SK-N-SH (cell line): ENCODE results near the gene MOB2. TPM values are rescaled to one million over a fixed set of nuclear protein-coding genes. Genes with fewer than 3 reads are reported as not detected.

Experiments
- CTCF ChIA-PET: fragments of 300-600, 350-600 bp; formaldehyde crosslinking; extraction: SDS; loops from one replicate; lab custom pipeline; 2021; lab: Yijun Ruan, JAX
- POLR2A ChIA-PET: fragments of 350-600 bp; sonication (Branson Sonifier 250); formaldehyde crosslinking; extraction: SDS; loops from one replicate; lab custom pipeline; 2020; ENCODE audit warnings: antibody characterized with exemption, inconsistent platforms; lab: Yijun Ruan, JAX
- DNase-seq: peaks from one replicate; pipeline ENCODE4 v3.0.0; 2012
- H2AFZ ChIP-seq: fragments of 200-600 bp; sonication (generic); 2 replicates; pipeline ENCODE4 v1.8.1; 2016; ENCODE audit warnings: antibody characterized with exemption, mild to moderate bottlenecking, low read depth
- H3F3A ChIP-seq: fragments of 200-600 bp; sonication (generic); replicated peaks from 2 replicates; pipeline ENCODE3; 2016; ENCODE audit warnings: antibody characterized with exemption, mild to moderate bottlenecking; ENCODE audit not compliant: insufficient read depth
- H3K27ac ChIP-seq, 2 experiments: fragments of 200-500 bp in 1 of 2; fragments of 200-600 bp in 1 of 2; sonication (Bioruptor generic) in 1 of 2; sonication (generic), shearing (Covaris generic) in 1 of 2; 2 replicates each; pipeline versions ENCODE4 v1.5.1 to v1.6.1; 2014 to 2016; ENCODE audit warnings: low read depth in 2 of 2, inconsistent platforms in 1 of 2, low read length in 1 of 2, mild to moderate bottlenecking in 1 of 2, mixed read lengths in 1 of 2
- H3K27me3 ChIP-seq: fragments of 200-600 bp; sonication (generic), shearing (Covaris generic); 2 replicates; pipeline ENCODE4 v1.6.1; 2016; ENCODE audit warnings: mixed run types; ENCODE audit not compliant: insufficient read depth
- H3K36me3 ChIP-seq, 2 experiments: fragments of 200-500 bp in 1 of 2; fragments of 200-600 bp in 1 of 2; sonication (Bioruptor generic) in 1 of 2; sonication (generic) in 1 of 2; replicated peaks in 1 of 2; 2 replicates each; pipeline versions ENCODE3 to v1.5.1; 2014 to 2016; ENCODE audit warnings: low read length in 1 of 2, mild to moderate bottlenecking in 1 of 2; ENCODE audit not compliant: insufficient read depth in 2 of 2, control insufficient read depth in 1 of 2
- H3K4me1 ChIP-seq, 2 experiments: fragments of 200-500 bp in 1 of 2; fragments of 200-600 bp in 1 of 2; sonication (Bioruptor generic) in 1 of 2; sonication (generic), shearing (Covaris generic) in 1 of 2; 2 replicates each; pipeline versions ENCODE4 v1.5.1 to v1.6.1; 2014 to 2016; ENCODE audit warnings: low read depth in 1 of 2, low read length in 1 of 2, mixed run types in 1 of 2; ENCODE audit not compliant: insufficient read depth in 2 of 2, control insufficient read depth in 1 of 2
- H3K4me2 ChIP-seq: fragments of 200-600 bp; sonication (generic), shearing (Covaris generic); 2 replicates; pipeline ENCODE4 v1.6.1; 2017; ENCODE audit warnings: mixed run types
- H3K4me3 ChIP-seq, 2 experiments: fragments of 200-500 bp in 1 of 2; fragments of 200-600 bp in 1 of 2; sonication (Bioruptor generic) in 1 of 2; sonication (generic), shearing (Covaris generic) in 1 of 2; 2 replicates each; pipeline versions ENCODE4 v1.5.1 to v1.8.1; 2014 to 2016; ENCODE audit warnings: low read depth in 2 of 2, inconsistent platforms in 1 of 2, low read length in 1 of 2, mild to moderate bottlenecking in 1 of 2, mixed read lengths in 1 of 2, moderate library complexity in 1 of 2
- H3K79me2 ChIP-seq: fragments of 200-600 bp; sonication (generic); 2 replicates; pipeline ENCODE4 v1.8.1; 2017; ENCODE audit warnings: mild to moderate bottlenecking; ENCODE audit not compliant: insufficient read depth
- H3K9ac ChIP-seq: fragments of 200-600 bp; sonication (generic); 2 replicates; pipeline ENCODE4 v1.6.1; 2017; ENCODE audit warnings: mixed run types
- H3K9me2 ChIP-seq: fragments of 200-600 bp; sonication (generic); 2 replicates; pipeline ENCODE4 v1.6.1; 2017; ENCODE audit warnings: mixed run types
- H3K9me3 ChIP-seq: fragments of 200-600 bp; sonication (generic); 2 replicates; pipeline ENCODE4 v1.6.1; 2017; ENCODE audit warnings: mixed run types, mild to moderate bottlenecking, moderate library complexity
- H4K20me1 ChIP-seq: fragments of 200-600 bp; sonication (generic); 2 replicates; pipeline ENCODE4 v1.6.1; 2017; ENCODE audit warnings: mild to moderate bottlenecking, mixed run types; ENCODE audit not compliant: insufficient read depth
- CHD2 ChIP-seq: fragments of 150-350 bp; IDR thresholded peaks from 2 replicates; pipeline ENCODE4 v1.6.1; 2018; ENCODE audit warnings: low read length; ENCODE audit not compliant: partially characterized antibody
- EZH2phosphoT487 ChIP-seq: fragments of 200-600 bp; sonication (generic); IDR thresholded peaks from 2 replicates; pipeline ENCODE4 v1.6.1; 2017; ENCODE audit warnings: low read depth, mixed run types, mild to moderate bottlenecking, antibody characterized with exemption, moderate library complexity, borderline replicate concordance
- FOSL2 ChIP-seq: IDR thresholded peaks from 2 replicates; pipeline ENCODE4 v1.4.0; 2012; ENCODE audit warnings: low read depth, mild to moderate bottlenecking, moderate library complexity, borderline replicate concordance
- FOXJ3 ChIP-seq: sonication (generic); formaldehyde crosslinking; IDR thresholded peaks from 2 replicates; pipeline ENCODE4 v1.5.1; 2020; ENCODE audit warnings: mild to moderate bottlenecking, missing genetic modification reagents
- FOXM1 ChIP-seq: IDR thresholded peaks from 2 replicates; pipeline ENCODE4 v1.4.0; 2012; ENCODE audit warnings: low read depth, mild to moderate bottlenecking
- GABPA ChIP-seq: IDR thresholded peaks from 2 replicates; pipeline ENCODE4 v1.4.0; 2012; ENCODE audit warnings: low read depth, mild to moderate bottlenecking
- MEF2A ChIP-seq: IDR thresholded peaks from 2 replicates; pipeline ENCODE4 v1.4.0; 2012; ENCODE audit warnings: low read depth, borderline replicate concordance
- MXI1 ChIP-seq: IDR thresholded peaks from 2 replicates; pipeline ENCODE4 v1.6.1; 2012; ENCODE audit warnings: mild to moderate bottlenecking, low read depth, low read length, improper control_type of control experiment
- NFIC ChIP-seq: IDR thresholded peaks from 2 replicates; pipeline ENCODE4 v1.4.0; 2012; ENCODE audit warnings: borderline replicate concordance
- REST ChIP-seq: IDR thresholded peaks from 2 replicates; pipeline ENCODE4 v1.6.1; 2012; ENCODE audit warnings: mild to moderate bottlenecking, low read depth, low read length, moderate library complexity
- RFX5 ChIP-seq: IDR thresholded peaks from 2 replicates; pipeline ENCODE4 v1.6.1; 2012; ENCODE audit warnings: mild to moderate bottlenecking, improper control_type of control experiment, low read length
- RXRA ChIP-seq: IDR thresholded peaks from 2 replicates; pipeline ENCODE4 v1.4.0; 2012; ENCODE audit warnings: low read depth, mild to moderate bottlenecking, borderline replicate concordance
- SMC3 ChIP-seq: IDR thresholded peaks from 2 replicates; pipeline ENCODE4 v1.6.1; 2012; ENCODE audit warnings: low read depth, low read length, improper control_type of control experiment
- TEAD4 ChIP-seq: IDR thresholded peaks from 2 replicates; pipeline ENCODE4 v1.4.0; 2012; ENCODE audit warnings: mild to moderate bottlenecking, borderline replicate concordance; ENCODE audit not compliant: insufficient read depth
- WGBS: methylation state at CpG from one replicate; pipeline ENCODE4 v1.1.6; 2017; ENCODE audit warnings: low lambda C conversion rate; 5-methylcytosine and 5-hydroxymethylcytosine counted together
- polyA plus RNA-seq, 3 experiments: library from polyadenylated mRNA; depleted of rRNA; stranded (reverse); fragments of >200 nt; gene quantifications; 2 replicates each; pipeline ENCODE4 v1.2.3, GENCODE V29; 2012
- TF ChIP-seq, protein P1 (sequence below): fragments of 200-600 bp; sonication (generic); IDR thresholded peaks from 2 replicates; pipeline ENCODE4 v1.6.1; 2017; ENCODE audit warnings: antibody characterized with exemption, mild to moderate bottlenecking, moderate library complexity
- TF ChIP-seq, protein P2 (sequence below): IDR thresholded peaks from 2 replicates; pipeline ENCODE4; 2012
- TF ChIP-seq, protein P3 (sequence below): fragments of 150-350 bp; IDR thresholded peaks from 2 replicates; pipeline ENCODE4 v1.6.1; 2017; ENCODE audit warnings: antibody characterized with exemption, low read length, low read depth, borderline replicate concordance

MOB2 gene
- polyA plus RNA-seq, 1 of the 3 experiments (the other 2 are of a cell fraction) = 45.8 TPM

DNA sequence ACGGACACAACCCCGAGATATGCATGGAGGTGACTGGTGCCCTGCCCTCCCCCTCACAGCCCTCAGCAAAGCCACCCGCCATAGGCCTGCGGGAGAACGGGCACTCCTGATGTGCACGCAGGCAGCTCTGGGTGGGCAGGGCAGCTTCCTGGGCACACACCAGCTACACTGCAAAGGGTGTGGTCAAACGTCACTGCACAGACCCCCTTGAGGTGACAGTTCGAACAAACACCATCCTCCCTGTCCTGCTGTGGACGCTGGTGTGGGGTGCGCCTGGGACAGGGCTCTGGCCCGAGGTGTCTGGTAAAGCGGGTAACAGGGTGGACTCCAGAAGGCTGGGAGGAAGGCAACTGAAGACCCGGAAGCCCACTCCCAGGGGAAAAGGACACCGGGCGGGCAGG is 21.9 kb upstream of the MOB2 start:
- H3K36me3 ChIP-seq = no peaks in the 10 kb centered on the region
- CTCF ChIA-PET = interaction anchor here (1.3 kb wide), 1 partner anchor 198 kb away, joined by 3 read pairs; no protein-coding TSS in a partner anchor
- no peak overlapping the region for H3K9ac ChIP-seq
- no peak overlapping the region for H3K27ac ChIP-seq
- no peak for DNase-seq
- WGBS = 74% methylated on average over 4 of the region's 15 CpGs
- no peaks in the 10 kb centered on the region for H3K9me3 ChIP-seq
- H3K79me2 ChIP-seq = peaks cover 58% of the 10 kb centered on the region; the same call in 1 of the 2 replicates
- H3K9me2 ChIP-seq = no peaks in the 10 kb centered on the region
- H3K4me3 ChIP-seq = no peak overlapping the region
- H3K27me3 ChIP-seq = no peaks in the 10 kb centered on the region
- H4K20me1 ChIP-seq = peaks cover 85% of the 10 kb centered on the region
- peaks cover 0 to 36% of the 10 kb centered on the region in 2 experiments; a peak in 1 of 4 replicates for H3K4me1 ChIP-seq
- POLR2A ChIA-PET = no interaction called here
- TF ChIP-seq FOSL2 (no peak), REST (no peak), RXRA (no peak), GABPA (no peak), EZH2phosphoT487 (no peak), FOXM1 (no peak), CHD2 (no peak), FOXJ3 (CRISPR knock-in tag) (no peak), SMC3 (no peak), NFIC (no peak), MEF2A (no peak), RFX5 (no peak), TEAD4 (no peak), MXI1 (no peak)
- TF ChIP-seq, protein P1, sequence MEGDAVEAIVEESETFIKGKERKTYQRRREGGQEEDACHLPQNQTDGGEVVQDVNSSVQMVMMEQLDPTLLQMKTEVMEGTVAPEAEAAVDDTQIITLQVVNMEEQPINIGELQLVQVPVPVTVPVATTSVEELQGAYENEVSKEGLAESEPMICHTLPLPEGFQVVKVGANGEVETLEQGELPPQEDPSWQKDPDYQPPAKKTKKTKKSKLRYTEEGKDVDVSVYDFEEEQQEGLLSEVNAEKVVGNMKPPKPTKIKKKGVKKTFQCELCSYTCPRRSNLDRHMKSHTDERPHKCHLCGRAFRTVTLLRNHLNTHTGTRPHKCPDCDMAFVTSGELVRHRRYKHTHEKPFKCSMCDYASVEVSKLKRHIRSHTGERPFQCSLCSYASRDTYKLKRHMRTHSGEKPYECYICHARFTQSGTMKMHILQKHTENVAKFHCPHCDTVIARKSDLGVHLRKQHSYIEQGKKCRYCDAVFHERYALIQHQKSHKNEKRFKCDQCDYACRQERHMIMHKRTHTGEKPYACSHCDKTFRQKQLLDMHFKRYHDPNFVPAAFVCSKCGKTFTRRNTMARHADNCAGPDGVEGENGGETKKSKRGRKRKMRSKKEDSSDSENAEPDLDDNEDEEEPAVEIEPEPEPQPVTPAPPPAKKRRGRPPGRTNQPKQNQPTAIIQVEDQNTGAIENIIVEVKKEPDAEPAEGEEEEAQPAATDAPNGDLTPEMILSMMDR = no peak
- TF ChIP-seq, protein P2, sequence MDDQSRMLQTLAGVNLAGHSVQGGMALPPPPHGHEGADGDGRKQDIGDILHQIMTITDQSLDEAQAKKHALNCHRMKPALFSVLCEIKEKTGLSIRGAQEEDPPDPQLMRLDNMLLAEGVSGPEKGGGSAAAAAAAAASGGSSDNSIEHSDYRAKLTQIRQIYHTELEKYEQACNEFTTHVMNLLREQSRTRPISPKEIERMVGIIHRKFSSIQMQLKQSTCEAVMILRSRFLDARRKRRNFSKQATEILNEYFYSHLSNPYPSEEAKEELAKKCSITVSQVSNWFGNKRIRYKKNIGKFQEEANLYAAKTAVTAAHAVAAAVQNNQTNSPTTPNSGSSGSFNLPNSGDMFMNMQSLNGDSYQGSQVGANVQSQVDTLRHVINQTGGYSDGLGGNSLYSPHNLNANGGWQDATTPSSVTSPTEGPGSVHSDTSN = no peak
- TF ChIP-seq, protein P3, sequence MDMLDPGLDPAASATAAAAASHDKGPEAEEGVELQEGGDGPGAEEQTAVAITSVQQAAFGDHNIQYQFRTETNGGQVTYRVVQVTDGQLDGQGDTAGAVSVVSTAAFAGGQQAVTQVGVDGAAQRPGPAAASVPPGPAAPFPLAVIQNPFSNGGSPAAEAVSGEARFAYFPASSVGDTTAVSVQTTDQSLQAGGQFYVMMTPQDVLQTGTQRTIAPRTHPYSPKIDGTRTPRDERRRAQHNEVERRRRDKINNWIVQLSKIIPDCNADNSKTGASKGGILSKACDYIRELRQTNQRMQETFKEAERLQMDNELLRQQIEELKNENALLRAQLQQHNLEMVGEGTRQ = no peak
- no peak overlapping the region for H2AFZ ChIP-seq
- H3K4me2 ChIP-seq = no peak overlapping the region
- H3F3A ChIP-seq = peaks cover 4% of the 10 kb centered on the region
